ENCODE measurements around the gene STAMBPL1.

- TF ChIP-seq EP300 (IDR thresholded peaks at IDR 0.05) (no peak), CTCF (IDR thresholded peaks at IDR 0.05) (no peak)
These were observed 47.3 kb downstream of the STAMBPL1 start for GRCh38 chr10:88927416-88927690.
